Astrocyte (in vitro differentiated cells and primary cell): ENCODE results near the gene BCAM. TPM values are rescaled to one million over a fixed set of nuclear protein-coding genes. Genes with fewer than 3 reads are reported as not detected.

Source experiments
- DNase-seq: peaks from one replicate; pipeline ENCODE4 v3.0.0-alpha.2; 2010; ENCODE audit warnings: low read depth
- FAIRE-seq: peaks from 2 replicates; lab custom pipeline; 2011; peaks lifted over from hg19 to GRCh38; lab: Jason Lieb, UNC
- H2AFZ ChIP-seq: 2 replicates; pipeline ENCODE4 v1.6.0; 2012; ENCODE audit warnings: low read depth, low read length, inconsistent platforms
- H3K27ac ChIP-seq: 2 replicates; pipeline ENCODE4 v1.5.1; 2011; ENCODE audit warnings: low read depth, low read length, inconsistent platforms
- H3K27me3 ChIP-seq: 2 replicates; pipeline ENCODE4 v1.6.0; 2011; ENCODE audit warnings: low read length, inconsistent platforms; ENCODE audit not compliant: insufficient read depth
- H3K36me3 ChIP-seq: 2 replicates; pipeline ENCODE4 v1.5.1; 2011; ENCODE audit warnings: low read length, inconsistent platforms; ENCODE audit not compliant: insufficient read depth
- H3K4me1 ChIP-seq: 2 replicates; pipeline ENCODE4 v1.5.1; 2011; ENCODE audit warnings: low read length, inconsistent platforms; ENCODE audit not compliant: insufficient read depth
- H3K4me2 ChIP-seq: 2 replicates; pipeline ENCODE4 v1.6.0; 2012; ENCODE audit warnings: low read length, inconsistent platforms
- H3K4me3 ChIP-seq: 2 replicates; pipeline ENCODE4 v1.5.1; 2011; ENCODE audit warnings: low read depth, mild to moderate bottlenecking, low read length, inconsistent platforms; ENCODE audit not compliant: insufficient read depth
- H3K79me2 ChIP-seq: 2 replicates; pipeline ENCODE4 v1.6.0; 2012; ENCODE audit warnings: mild to moderate bottlenecking, low read length, inconsistent platforms; ENCODE audit not compliant: insufficient read depth
- H3K9ac ChIP-seq: 2 replicates; pipeline ENCODE4 v1.6.0; 2012; ENCODE audit warnings: mild to moderate bottlenecking, low read length, inconsistent platforms
- H3K9me3 ChIP-seq: 2 replicates; pipeline ENCODE4 v1.5.1; 2012; ENCODE audit warnings: low read depth, mild to moderate bottlenecking, low read length, inconsistent platforms; ENCODE audit not compliant: insufficient read depth
- H4K20me1 ChIP-seq: 2 replicates; pipeline ENCODE4 v1.6.0; 2012; ENCODE audit warnings: low read length, inconsistent platforms; ENCODE audit not compliant: insufficient read depth
- H3K27ac Mint-ChIP-seq: one replicate; pipeline ENCODE4 v1.8.0; 2021; ENCODE audit warnings: mild to moderate bottlenecking, mixed read lengths; ENCODE audit not compliant: unreplicated experiment
- H3K27me3 Mint-ChIP-seq: one replicate; pipeline ENCODE4 v1.8.0; 2021; ENCODE audit warnings: low read depth, mixed read lengths; ENCODE audit not compliant: unreplicated experiment
- H3K36me3 Mint-ChIP-seq: one replicate; pipeline ENCODE4 v1.8.0; 2021; ENCODE audit warnings: low read depth, mixed read lengths; ENCODE audit not compliant: unreplicated experiment
- H3K4me1 Mint-ChIP-seq: one replicate; pipeline ENCODE4 v1.8.0; 2021; ENCODE audit warnings: low read depth, mixed read lengths; ENCODE audit not compliant: unreplicated experiment
- H3K4me3 Mint-ChIP-seq: one replicate; pipeline ENCODE4 v1.8.0; 2021; ENCODE audit warnings: mild to moderate bottlenecking, moderate library complexity, mixed read lengths; ENCODE audit not compliant: unreplicated experiment
- H3K9me3 Mint-ChIP-seq: one replicate; pipeline ENCODE4 v1.8.0; 2021; ENCODE audit warnings: mild to moderate bottlenecking, mixed read lengths; ENCODE audit not compliant: unreplicated experiment
- EZH2 ChIP-seq: IDR thresholded peaks from 2 replicates; pipeline ENCODE4 v1.6.1; 2012; ENCODE audit warnings: mild to moderate bottlenecking, low read length, inconsistent platforms; ENCODE audit not compliant: insufficient read depth
- total RNA-seq: library from RNA; stranded (reverse); gene quantifications from 2 replicates; pipeline ENCODE4 v1.2.1, GENCODE V29; 2021
- TF ChIP-seq, protein P1 (sequence below): IDR thresholded peaks from 2 replicates; pipeline ENCODE4 v1.5.1; 2011; ENCODE audit warnings: low read depth, mild to moderate bottlenecking, inconsistent platforms, low read length, moderate library complexity; ENCODE audit not compliant: insufficient read depth

Gene BCAM
- total RNA-seq, 1 donor from 2014 or later: 14.0 TPM

DNA sequence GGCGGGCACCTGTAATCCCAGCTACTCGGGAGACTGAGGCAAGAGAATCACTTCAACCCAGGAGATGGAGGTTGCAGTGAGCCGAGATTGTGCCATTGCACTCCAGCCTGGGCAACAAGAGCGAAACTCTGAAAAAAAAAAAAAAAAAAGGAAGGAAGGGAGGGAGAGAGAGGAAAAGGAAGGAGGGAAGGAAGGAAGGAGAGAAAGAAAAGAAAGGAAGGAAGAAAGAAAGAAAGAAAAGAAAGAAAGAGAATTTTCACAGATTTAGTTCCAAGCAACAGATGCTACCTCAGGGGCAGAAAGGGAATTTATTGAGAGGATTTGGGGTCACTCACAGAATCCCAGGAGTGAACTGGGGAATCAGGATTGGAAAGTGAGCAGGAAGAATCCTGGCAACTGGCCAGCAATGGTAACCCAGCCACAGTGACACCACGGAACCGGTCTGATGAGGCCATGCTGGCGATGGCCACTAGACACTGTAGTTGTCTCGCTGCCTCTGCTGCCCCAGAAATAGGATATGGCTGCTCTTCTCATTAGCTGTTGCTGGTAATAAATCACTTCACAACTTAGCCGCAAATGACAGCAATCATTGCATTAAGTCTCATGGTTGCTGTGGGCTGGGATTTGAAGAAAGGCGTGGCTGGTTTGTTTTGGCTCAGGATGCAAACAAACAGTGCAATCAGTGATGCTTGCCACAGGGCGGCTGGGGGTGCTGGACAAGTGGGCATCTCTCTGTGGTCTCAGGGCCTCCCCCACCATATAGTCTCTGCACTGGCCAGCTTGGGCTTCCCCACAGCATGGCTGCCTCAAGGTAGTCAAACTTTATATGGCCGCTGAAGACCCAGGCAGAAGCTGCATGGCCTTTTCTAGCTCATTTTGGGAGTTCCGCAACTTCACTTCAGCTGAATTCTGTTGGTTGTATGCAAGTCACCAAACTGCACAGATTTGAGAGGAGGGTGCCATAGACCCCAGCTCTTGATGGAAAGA, 5.2 kb upstream of the BCAM start:
- H3K27ac ChIP-seq: no peak overlapping the region
- Mint-ChIP-seq H3K27ac (no peak overlapping the region), H3K27me3 (peaks cover 15% of the 10 kb centered on the region), H3K4me1 (peaks cover 3% of the 10 kb centered on the region), H3K4me3 (no peak overlapping the region), H3K36me3 (no peaks in the 10 kb centered on the region), H3K9me3 (no peaks in the 10 kb centered on the region)
- FAIRE-seq: no peak
- DNase-seq: no peak
- H3K4me2 ChIP-seq: no peak overlapping the region
- H2AFZ ChIP-seq: no peak overlapping the region
- H4K20me1 ChIP-seq: no peaks in the 10 kb centered on the region
- H3K4me1 ChIP-seq: peaks cover 9% of the 10 kb centered on the region
- H3K9ac ChIP-seq: no peak overlapping the region
- no peaks in the 10 kb centered on the region for H3K36me3 ChIP-seq
- peaks cover 5% of the 10 kb centered on the region for H3K9me3 ChIP-seq
- TF ChIP-seq EZH2: no peak
- TF ChIP-seq, protein P1, sequence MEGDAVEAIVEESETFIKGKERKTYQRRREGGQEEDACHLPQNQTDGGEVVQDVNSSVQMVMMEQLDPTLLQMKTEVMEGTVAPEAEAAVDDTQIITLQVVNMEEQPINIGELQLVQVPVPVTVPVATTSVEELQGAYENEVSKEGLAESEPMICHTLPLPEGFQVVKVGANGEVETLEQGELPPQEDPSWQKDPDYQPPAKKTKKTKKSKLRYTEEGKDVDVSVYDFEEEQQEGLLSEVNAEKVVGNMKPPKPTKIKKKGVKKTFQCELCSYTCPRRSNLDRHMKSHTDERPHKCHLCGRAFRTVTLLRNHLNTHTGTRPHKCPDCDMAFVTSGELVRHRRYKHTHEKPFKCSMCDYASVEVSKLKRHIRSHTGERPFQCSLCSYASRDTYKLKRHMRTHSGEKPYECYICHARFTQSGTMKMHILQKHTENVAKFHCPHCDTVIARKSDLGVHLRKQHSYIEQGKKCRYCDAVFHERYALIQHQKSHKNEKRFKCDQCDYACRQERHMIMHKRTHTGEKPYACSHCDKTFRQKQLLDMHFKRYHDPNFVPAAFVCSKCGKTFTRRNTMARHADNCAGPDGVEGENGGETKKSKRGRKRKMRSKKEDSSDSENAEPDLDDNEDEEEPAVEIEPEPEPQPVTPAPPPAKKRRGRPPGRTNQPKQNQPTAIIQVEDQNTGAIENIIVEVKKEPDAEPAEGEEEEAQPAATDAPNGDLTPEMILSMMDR: no peak
- H3K27me3 ChIP-seq: no peaks in the 10 kb centered on the region
- H3K4me3 ChIP-seq: no peak overlapping the region
- H3K79me2 ChIP-seq: no peaks in the 10 kb centered on the region

DNA sequence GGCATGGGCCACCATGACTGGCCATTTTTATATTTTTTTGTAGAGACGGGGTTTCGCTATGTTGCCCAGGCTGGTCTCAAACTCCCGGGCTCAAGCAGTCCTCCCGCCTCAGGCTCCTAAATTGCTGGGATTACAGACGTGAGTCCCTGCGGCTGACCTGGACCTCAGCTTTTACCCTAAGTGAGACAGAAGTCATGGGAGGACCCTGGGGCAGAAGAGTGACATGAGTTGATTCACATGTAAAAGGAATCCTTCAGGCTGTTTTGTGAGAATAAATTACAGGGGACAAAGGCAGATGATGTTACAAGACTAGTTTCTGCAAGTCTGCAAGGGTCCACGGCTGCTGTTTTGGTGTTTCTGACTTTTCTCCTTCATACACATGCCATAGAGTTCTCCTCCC, 2.6 kb upstream of the BCAM start:
- no peak overlapping the region for H3K4me3 ChIP-seq
- no peaks in the 10 kb centered on the region for H3K36me3 ChIP-seq
- Mint-ChIP-seq H3K36me3 (no peaks in the 10 kb centered on the region), H3K27ac (no peak overlapping the region), H3K27me3 (peaks cover 22% of the 10 kb centered on the region), H3K4me3 (no peak overlapping the region), H3K4me1 (peaks cover 3% of the 10 kb centered on the region), H3K9me3 (no peaks in the 10 kb centered on the region)
- H3K79me2 ChIP-seq: no peaks in the 10 kb centered on the region
- H3K27ac ChIP-seq: no peak overlapping the region
- H3K4me2 ChIP-seq: no peak overlapping the region
- TF ChIP-seq, protein P1: no peak
- no peak for TF ChIP-seq EZH2
- peaks cover 14% of the 10 kb centered on the region for H3K4me1 ChIP-seq
- DNase-seq (no peak), FAIRE-seq (no peak)
- no peak overlapping the region for H3K9ac ChIP-seq
- no peak overlapping the region for H2AFZ ChIP-seq
- no peaks in the 10 kb centered on the region for H4K20me1 ChIP-seq
- H3K9me3 ChIP-seq: peaks cover 5% of the 10 kb centered on the region
- no peaks in the 10 kb centered on the region for H3K27me3 ChIP-seq

DNA sequence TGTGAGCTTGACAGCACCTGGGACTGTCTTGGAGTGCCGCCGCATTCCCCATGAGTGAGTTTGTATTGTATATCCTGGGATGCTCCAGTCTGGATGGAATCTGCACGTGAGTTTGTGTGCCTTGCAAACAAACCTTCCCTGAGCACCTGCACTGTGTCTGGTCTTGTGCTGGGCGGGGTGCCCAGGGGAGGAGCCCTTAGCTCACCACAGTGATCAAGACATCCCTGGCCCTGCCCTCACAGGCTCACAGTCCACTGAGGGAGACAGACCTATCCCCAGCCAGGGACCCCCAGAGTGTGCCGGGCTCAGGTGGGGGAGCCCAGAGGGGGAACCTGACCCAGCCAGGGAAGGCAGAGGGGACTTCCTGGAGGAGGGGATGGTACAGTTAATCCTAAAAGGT, 1.7 kb upstream of the BCAM start:
- Histone ChIP-seq H3K36me3 (no peaks in the 10 kb centered on the region), H3K4me1 (peaks cover 14% of the 10 kb centered on the region), H2AFZ (no peak overlapping the region), H4K20me1 (no peaks in the 10 kb centered on the region), H3K4me3 (no peak overlapping the region), H3K9ac (no peak overlapping the region), H3K4me2 (no peak overlapping the region), H3K79me2 (no peaks in the 10 kb centered on the region), H3K27me3 (no peaks in the 10 kb centered on the region), H3K27ac (no peak overlapping the region), H3K9me3 (peaks cover 5% of the 10 kb centered on the region)
- TF ChIP-seq, protein P1: no peak
- no peak for TF ChIP-seq EZH2
- Mint-ChIP-seq H3K4me1 (peaks cover 3% of the 10 kb centered on the region), H3K27ac (no peak overlapping the region), H3K9me3 (no peaks in the 10 kb centered on the region), H3K27me3 (peaks cover 29% of the 10 kb centered on the region), H3K36me3 (peaks cover 3% of the 10 kb centered on the region), H3K4me3 (no peak overlapping the region)
- DNase-seq (no peak), FAIRE-seq (no peak)
